Measurements from ENCODE around the gene GRIN2C.

Gene GRIN2C

DNA sequence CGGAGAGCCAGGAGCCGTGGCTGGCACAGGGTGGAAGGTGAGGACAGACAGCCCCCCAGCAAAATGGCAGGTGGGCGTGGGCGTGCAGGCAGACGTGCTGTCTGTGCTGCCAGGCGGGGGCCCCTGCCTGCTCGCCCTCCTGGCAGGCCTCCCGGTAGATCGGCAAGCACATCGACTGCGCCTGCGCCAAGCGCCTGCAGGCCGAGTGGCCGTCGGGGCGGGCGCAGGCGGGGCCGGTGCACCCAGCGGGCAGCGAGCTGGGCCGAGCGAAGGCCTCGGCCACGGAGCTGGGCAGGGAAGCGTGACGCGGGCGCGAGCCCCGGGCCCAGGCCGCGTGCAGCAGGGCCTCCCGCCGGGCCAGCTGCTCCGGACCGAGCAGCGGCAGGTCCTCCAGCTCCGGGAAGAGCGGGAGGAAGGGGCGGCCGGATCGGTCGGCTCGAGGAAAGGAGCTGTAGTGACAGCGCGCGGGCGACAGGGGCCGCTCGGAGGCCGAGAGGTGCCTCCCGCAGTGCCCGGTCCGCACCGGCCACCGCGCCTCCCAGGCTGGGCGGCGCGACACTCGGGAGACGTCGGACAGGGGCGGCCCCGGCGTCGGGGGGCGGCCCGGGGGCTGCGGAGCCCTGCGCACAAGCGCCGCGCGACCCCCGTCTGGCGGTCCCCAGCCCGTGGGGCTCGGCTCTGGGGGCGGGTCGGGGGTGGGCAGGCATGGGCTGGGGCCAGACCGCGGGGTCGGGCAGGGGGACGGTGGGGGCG lies 16.9 kb downstream of the GRIN2C start:
- no peak for DNase-seq

DNA sequence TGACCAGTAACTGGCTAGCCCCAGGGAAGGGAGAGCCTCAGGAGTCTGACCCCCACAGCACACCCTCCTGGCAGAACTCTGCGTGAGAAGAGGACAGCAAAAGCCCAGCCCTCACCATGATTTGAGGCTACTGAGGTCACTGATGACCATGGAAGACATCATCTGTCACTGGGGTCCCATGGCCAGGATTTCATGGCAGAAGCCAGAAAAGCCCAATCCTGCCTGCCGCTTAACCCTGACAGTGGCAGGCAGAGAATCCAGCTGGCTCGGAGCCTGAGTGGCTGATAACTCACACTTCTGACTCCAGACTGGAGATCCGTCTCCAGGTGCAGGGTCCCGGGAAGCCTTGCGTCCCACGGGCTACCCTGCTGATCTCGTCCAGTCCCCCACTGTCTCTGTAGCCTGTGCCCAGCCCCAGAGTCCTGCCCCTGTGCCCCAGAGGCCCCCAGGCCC lies 17.5 kb downstream of the GRIN2C start:
- DNase-seq = no peak

DNA sequence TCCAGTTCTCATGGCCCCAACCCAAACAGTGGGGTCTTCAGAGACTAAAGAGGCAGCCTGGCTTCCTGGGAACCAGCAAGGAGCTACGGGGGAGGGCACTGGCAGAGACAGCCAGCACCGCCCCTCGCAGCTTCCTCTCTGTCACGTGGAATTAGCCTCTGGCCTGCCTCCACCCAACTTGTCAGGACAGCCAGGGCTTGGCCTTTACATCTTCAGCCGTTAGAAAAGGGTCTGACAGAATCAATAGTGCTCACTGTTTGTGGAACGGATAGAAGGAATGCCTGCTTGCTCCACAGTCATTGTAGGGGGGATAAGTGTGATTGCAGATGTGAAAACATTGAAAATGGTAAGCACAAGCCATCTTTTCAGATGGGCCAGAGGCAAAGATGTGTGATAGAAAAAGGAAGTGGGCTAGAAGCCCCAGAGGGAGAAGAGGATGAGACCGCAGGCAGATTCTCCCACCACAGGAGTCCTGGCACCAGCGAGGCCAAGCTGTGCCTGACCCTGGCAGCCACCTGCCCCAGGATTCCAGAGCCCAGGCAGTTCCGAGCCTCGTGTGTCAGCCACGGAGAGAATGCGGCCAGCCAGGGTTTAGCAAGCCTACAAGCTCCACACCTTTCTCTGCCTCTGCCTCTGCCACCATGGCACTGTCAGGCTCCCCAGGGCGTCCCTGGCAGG lies 18.6 kb downstream of the GRIN2C start:
- no peak for DNase-seq

DNA sequence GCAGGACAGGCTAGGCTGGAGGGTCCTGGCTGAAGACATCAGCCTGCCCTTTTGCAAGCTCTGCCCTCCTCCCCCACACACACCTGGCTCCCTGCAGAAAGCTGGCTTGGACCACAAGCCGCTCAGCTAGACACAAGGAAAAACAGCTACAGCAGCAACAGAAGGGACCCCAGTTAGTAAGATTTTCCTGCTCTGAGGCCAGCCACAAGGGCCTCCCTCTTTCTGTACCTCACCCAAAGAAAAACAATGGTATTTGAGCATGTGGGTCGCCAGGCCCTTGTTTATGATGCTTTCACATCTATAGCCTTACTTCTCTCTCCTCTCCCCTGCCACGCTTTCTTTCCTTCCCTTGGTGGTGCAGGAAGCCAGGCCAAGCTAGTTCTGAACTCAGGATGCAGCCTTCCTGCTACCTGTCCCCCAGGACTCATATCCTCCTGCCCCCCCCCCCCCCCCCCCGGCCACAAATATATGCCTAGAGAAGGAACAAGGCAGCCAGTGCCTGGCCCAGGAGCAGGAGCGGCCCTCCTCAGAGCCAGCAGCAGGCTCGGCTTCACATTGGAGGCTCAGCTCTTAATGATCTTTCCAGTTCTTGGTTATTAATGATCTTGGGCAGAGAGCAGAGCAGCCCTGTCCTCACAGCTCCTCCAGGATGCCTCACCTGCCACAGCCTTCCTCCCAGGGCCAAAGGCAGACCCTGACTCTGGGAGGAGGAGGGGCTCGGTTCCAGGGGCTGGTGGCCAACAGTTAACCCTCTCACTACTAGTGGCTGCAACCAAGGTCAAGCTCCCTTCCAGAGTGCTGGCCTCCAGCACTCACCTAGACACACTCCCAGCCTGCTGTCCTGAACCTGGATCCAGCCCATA lies 19.5 kb downstream of the GRIN2C start:
- DNase-seq = no peak

DNA sequence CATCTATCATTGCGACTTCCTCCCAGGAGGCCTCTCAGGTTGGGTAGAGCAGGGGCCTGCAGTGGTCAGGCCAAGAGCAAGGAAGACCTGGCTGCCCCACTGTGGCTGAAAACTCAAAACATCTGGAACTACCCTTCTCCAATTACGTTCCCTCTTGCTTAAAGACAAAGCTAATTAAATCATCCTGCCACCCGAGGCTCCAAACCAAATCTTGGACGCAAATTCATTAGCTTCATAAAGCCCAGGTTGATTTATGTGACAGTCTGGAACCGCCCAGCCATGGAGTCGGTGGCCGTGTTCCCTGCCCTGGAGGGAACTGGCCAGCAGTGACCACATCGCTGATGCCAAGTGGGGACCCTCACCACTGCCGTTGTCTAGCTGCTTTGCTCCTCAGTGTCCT lies 21.4 kb downstream of the GRIN2C start:
- no peak for DNase-seq

DNA sequence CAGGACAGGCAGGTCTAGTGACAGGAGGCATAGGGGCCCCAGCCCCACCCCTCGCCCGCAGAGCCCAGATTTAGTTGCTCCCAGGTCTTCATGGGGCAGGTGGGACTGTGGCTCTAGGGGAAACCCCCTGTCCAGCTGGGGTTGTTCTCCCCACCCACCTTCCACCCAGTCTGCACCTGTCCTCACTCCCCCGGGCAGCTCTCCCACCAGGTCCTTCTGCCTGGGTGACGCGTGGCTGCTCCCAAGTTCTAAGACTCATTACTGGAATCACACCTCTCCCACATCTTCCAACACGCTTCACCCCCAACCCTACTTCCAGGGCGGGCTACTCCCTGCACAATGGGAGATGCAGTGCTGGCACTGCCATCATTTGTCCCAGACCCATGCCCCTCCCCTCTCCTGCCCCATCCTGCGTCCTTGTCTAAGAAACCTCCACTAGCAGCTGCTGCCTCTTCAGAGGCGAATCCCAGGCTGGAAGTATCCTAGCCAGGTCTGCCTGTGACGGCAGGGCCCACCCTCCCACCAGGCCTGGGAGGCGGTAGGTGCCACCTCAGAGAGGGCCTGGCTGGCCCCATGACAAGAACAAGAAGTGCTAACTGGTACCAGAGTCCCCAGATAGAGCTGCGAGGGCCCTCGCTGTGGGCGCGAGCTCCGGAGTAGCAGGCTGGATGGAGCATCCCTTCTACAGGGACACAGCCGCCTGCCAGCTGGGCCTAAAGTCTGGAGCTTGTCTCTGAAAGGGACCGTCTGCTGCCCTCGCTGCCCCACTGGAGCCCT lies 22.8 kb downstream of the GRIN2C start:
- no peak for DNase-seq

DNA sequence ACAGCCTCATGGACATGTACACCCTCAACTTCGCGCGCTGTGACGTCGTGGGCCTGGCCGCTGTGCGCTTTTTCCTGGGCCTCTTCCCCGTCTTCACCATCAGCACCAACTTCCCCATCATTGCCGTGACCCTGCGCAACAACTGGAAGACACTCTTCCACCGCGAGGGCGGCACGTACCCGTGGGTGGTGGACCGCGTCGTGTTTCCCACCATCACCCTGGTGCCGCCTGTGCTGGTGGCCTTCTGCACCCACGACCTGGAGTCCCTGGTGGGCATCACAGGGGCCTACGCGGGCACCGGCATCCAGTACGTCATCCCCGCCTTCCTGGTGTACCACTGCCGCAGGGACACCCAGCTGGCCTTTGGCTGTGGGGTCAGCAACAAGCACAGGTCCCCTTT lies 23.5 kb downstream of the GRIN2C start:
- no peak for DNase-seq

DNA sequence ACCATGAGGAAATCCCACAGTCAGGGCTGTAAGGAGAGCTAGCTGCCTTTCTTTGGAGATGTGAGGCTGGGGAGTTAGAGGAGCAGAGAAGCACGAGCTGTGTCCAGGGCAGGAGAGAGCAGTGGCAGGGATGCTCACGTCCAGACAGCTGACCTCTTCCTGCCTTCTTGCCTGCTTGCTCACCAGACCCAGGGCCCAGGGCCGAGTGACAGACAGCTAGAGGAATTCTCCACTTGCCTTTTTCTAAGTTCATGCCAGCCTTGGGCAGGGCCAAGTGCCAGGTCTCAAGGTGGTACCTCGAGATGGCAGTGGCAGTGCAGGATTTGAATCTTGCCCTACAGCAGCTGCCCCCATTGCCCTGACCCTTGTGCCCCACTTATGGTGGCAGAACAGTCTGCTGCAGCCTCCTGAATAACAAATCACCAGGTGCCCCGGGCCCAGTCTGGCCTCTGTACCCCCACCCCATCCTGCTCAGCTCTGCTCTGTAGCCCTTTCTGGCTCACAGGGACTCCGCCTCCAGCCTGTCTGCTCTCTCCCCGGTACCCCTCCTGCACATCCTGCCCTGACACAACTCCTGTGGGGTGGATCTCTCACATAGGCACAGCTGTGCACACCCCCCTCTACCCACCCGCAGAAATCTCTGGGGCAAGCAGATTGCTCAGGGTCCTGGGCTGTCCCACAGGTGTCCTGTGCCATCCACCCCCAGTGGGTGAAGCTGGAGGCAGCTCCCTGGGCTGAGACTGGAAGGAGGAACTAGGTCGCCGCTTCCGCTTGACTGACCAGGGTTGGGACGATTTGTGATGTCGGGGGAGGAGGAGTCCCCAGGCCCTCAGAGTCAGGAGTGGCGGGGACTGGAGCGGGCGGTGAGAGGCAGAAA lies 25.9 kb downstream of the GRIN2C start:
- DNase-seq = no peak

DNA sequence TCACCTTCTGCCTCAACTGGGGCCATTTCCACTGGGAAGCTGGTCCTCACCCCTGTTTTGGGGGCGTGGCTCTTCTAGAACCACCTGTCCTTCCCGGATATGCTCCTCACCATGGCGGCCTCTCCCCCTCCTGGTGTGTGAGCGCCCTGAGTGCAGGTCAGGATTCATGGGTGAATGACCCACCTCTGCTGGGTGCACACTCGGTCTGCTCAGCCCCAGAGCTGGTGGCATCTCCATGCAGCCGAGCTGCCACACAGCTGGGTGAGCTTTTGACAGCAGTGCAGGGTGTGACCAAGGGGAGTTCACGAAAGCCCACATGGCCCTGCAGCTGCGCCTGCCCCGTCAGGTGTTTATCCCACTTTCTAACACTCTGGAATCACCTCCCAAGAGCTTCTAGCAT lies 27.3 kb downstream of the GRIN2C start:
- DNase-seq = no peak

DNA sequence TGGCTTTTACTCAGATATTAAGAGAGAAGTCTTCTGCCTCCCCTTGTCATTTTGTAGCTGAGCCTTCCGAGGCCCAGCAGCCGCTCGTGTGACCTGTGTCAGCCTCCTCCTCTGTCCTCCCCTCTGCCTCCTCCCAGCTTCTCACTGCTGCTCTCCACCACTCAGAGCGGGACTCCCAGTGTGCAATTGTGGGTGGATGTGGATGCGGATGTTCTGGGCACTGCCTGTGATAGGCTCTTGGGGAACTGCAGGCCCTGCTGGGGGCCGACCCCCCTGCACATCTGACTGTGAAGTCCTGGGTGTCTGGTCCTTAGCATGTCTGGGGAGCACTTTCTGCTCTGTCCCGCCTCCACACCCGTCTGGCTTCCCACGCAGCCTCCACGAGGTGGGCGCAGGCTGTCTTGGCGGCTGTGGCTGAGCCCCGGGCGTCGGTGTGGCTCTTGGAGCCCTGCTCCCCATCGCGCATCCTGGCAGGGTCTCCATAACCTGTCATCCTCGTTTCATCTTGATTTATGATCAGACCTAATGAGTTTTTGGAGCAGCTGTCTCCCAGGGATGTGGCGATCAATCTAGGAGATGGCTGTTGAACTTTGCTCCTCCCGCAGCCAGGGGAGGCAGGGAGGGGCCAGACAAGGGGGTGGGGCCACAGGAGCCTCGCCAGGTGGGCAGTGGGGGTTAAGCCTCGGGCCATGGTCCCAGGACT lies 28.1 kb downstream of the GRIN2C start:
- no peak for DNase-seq

DNA sequence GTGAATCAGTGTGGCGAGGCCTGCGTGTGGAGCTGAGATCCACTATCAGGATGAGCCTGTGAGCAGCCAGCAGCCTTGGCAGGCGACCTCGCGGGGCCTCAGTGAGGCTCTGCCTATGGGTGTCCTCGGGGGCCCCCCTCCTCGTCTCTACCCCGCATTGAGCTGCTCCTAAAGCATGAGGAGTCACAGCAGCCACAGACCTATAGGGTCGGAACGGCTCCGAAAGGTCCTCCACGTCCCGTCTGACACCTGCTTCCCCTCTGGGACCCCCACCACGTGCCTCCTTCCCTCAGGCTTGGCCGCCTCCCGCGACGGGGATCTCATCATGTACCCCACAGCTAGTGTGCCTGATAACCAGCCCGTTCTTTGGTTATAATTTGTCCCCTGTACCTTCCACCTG lies 28.8 kb downstream of the GRIN2C start:
- no peak for DNase-seq

- DNase-seq = no peak
Observed at GRCh38 chr17:74827800-74828199, 31.9 kb downstream of the GRIN2C start.

- DNase-seq = no peak
Observed at GRCh38 chr17:74825952-74826719, 33.5 kb downstream of the GRIN2C start.

DNA sequence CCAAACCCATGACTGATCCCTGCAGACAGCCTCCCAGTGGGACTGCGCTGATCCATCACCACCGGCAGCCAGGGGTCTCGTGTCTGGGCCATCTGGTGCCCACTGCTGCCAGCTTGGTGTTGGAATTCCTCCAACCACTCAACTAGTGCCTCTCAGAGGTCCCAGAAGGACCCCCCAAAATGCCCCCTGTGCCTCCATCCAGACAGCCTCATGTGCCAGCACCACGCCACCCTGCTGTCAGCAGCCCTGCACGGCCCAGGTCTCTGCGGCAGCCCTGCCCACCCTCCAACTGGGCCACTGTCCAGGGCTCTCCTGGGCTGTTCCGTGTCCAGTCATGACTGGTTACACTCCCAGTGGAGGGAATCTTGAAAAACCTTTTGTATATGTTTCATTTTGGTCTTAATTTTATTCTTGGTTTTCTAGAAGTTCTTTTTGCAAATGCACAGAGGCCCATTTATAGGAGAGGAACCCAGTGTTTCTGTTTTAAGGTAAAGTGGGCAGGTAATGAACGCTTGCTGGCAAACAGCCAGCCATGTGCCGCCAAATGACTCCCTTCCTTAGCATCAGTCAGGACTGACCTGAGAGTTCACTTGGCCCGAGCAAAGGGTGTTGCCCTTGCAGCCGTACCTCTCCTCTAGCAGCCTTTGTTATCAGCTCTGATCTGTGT lies 34.6 kb downstream of the GRIN2C start:
- no peak for DNase-seq

- no peak for DNase-seq
Observed at GRCh38 chr17:74822939-74823367, 36.7 kb downstream of the GRIN2C start.

- DNase-seq = no peak
Observed at GRCh38 chr17:74822335-74822938, 37.2 kb downstream of the GRIN2C start.

- no peak for DNase-seq
Observed at GRCh38 chr17:74821655-74822334, 37.9 kb downstream of the GRIN2C start.

- no peak for DNase-seq
Observed at GRCh38 chr17:74819801-74820436, 39.8 kb downstream of the GRIN2C start.

All from stimulated activated CD4-positive, alpha-beta T cell treated with anti-CD3 and anti-CD28 coated beads, Interleukin-1b, Interleukin-23, amount 100 ng/mL, for 48 hours (primary cell).